Measurements from ENCODE around the gene CPNE9.

CPNE9 gene

GRCh38 chr3:9760779-9761505, 57.3 kb downstream of the CPNE9 start:
- TF ChIP-seq, protein P1, sequence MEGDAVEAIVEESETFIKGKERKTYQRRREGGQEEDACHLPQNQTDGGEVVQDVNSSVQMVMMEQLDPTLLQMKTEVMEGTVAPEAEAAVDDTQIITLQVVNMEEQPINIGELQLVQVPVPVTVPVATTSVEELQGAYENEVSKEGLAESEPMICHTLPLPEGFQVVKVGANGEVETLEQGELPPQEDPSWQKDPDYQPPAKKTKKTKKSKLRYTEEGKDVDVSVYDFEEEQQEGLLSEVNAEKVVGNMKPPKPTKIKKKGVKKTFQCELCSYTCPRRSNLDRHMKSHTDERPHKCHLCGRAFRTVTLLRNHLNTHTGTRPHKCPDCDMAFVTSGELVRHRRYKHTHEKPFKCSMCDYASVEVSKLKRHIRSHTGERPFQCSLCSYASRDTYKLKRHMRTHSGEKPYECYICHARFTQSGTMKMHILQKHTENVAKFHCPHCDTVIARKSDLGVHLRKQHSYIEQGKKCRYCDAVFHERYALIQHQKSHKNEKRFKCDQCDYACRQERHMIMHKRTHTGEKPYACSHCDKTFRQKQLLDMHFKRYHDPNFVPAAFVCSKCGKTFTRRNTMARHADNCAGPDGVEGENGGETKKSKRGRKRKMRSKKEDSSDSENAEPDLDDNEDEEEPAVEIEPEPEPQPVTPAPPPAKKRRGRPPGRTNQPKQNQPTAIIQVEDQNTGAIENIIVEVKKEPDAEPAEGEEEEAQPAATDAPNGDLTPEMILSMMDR (IDR thresholded peaks at IDR 0.05; ENCODE audit: low read depth, low read length), result no peak
- no peak for DNase-seq (ENCODE audit: low read depth in 2 of 2)

DNA sequence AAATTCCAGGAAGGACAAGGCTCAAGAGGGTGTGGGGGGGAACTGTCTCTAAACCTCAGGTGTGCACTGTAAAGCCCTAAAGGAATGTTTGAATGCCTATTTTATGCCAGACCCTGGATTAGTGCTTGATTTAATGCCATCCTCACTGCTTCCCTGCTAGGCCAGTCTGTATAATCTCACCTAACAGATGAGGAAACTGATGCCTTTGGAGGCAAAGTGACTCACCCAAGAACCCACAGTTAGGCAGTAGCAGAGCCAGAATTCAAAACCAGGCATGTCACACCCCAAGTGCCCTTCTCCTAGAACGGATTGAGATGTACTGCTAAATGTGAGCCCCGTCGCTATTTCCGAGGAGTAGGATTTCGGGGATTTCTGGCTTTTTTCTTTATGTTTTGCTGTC, 58.3 kb downstream of the CPNE9 start:
- H3K4me3 ChIP-seq (replicated peaks in 1 of 2; ENCODE audit: low read depth in 2 of 2, low read length in 2 of 2), result no peak overlapping the region
- no peak for DNase-seq (ENCODE audit: low read depth in 2 of 2)
- TF ChIP-seq, protein P1 (IDR thresholded peaks at IDR 0.05; ENCODE audit: low read depth, low read length), result no peak

More at GRCh38 chr3:9760779-9761505, 57.3 kb downstream of the CPNE9 start:
- no peak overlapping the region for H3K4me3 ChIP-seq (replicated peaks in 1 of 2; ENCODE audit: low read depth in 2 of 2, low read length in 2 of 2)

GRCh38 chr3:9762871-9763270, 59.2 kb downstream of the CPNE9 start:
- no peak for DNase-seq (ENCODE audit: low read depth in 2 of 2)
- TF ChIP-seq, protein P1 (IDR thresholded peaks at IDR 0.05; ENCODE audit: low read depth, low read length), result no peak
- H3K4me3 ChIP-seq (replicated peaks in 1 of 2; ENCODE audit: low read depth in 2 of 2, low read length in 2 of 2), result no peak overlapping the region

- DNase-seq (ENCODE audit: low read depth in 2 of 2), result no peak
- TF ChIP-seq, protein P1 (IDR thresholded peaks at IDR 0.05; ENCODE audit: low read depth, low read length), result no peak
- H3K4me3 ChIP-seq (replicated peaks in 1 of 2; ENCODE audit: low read depth in 2 of 2, low read length in 2 of 2), result no peak overlapping the region
These were observed 62.2 kb downstream of the CPNE9 start for GRCh38 chr3:9765865-9766264.

DNA sequence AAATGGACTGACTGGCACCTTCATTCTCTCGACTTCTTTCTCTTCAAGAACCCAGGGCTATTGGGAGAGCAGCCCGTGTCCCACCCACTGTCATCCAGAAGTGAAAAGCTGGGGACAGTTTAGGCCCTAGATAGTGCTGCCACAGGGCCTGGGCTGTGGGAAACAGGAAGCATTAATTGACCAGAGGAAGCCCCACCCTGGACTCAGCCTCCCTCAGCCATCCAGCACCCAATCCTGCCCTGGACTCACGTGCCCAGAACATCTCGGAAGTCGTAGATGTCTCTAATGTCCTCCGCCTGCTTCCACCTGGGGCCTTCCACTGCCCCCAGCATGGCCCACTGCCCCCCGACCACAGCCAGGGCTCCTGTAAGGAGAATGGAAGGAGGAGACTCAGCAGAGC, 63.8 kb downstream of the CPNE9 start:
- TF ChIP-seq, protein P1 (IDR thresholded peaks at IDR 0.05; ENCODE audit: low read depth, low read length), result no peak
- no peak overlapping the region for H3K4me3 ChIP-seq (replicated peaks in 1 of 2; ENCODE audit: low read depth in 2 of 2, low read length in 2 of 2)
- DNase-seq (ENCODE audit: low read depth in 2 of 2), result no peak

DNA sequence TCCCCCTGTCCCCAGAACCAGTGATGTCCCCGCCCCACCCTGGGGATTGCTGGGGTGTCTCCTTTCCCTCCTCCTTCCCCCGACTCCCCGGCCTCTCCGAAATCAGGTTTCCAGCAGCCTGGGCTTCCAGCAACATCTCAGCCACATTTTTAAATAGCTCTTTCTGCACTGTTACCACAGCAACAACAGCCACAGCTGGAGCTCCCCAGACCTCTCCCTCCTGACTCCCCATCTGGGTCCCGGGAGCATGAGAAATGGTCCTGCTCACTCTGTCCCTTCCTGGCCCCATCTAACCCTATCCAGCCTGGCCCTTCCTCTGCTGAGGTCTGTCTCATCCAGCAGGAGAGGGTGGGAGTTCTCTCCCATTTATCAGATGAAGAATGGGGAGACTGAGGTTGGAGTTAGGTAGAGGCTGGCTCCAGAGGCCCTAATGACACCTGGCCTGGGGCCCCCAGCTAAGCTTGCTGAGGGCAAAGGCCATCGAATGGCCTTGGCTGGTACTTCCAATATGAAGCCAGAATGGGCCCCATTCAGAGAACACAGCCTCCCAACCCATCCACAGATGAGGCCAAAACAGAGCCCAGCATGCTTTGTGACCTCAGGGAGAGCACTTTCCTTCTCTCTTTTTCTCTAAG, 64.6 kb downstream of the CPNE9 start:
- no peak overlapping the region for H3K4me3 ChIP-seq (replicated peaks in 1 of 2; ENCODE audit: low read depth in 2 of 2, low read length in 2 of 2)
- DNase-seq (ENCODE audit: low read depth in 2 of 2), result no peak
- TF ChIP-seq, protein P1 (IDR thresholded peaks at IDR 0.05; ENCODE audit: low read depth, low read length), result no peak
